ENCODE results near the gene TNFAIP2. TPM values are rescaled to one million over a fixed set of nuclear protein-coding genes. Genes with fewer than 3 reads are reported as not detected.

Gene TNFAIP2
- total and polyA plus RNA-seq, 4 donors, result 8.9 to 32.0 (median 22.4) TPM

GRCh38 chr14:103104389-103104653 lies 18.9 kb upstream of the TNFAIP2 start:
- Histone ChIP-seq H3K9ac (ENCODE audit: low read depth in 1 of 2, low read length in 2 of 2) (no peak overlapping the region), H3K27ac (ENCODE audit: low read depth in 1 of 2, low read length in 2 of 2) (peak overlapping the region in 1 of 2 donors; percentile 70), H3K9me3 (ENCODE audit: control insufficient read depth in 4 of 4, low read length in 3 of 4) (no peaks in the 10 kb centered on the region), H3K27me3 (ENCODE audit: control insufficient read depth in 4 of 4, insufficient read depth in 4 of 4, low read length in 3 of 4) (no peaks in the 10 kb centered on the region), H3K4me3 (ENCODE audit: low read depth in 1 of 3, low read length in 3 of 3) (peak overlapping the region in 1 of 3 donors; percentile 37), H3K36me3 (ENCODE audit: control insufficient read depth in 4 of 4, insufficient read depth in 3 of 4, low read depth in 1 of 4, low read length in 3 of 4) (no peaks in the 10 kb centered on the region), H3K4me1 (ENCODE audit: control insufficient read depth in 4 of 4, insufficient read depth in 4 of 4, low read length in 3 of 4) (peaks cover 33 to 90% (median 74%) of the 10 kb centered on the region in 4 donors)
- 41% methylated on average over 20 of the region's 20 CpGs for WGBS
- no peak for DNase-seq (ENCODE audit: low spot score)
- TF ChIP-seq RAD21 (IDR thresholded peaks at IDR 0.05) (no peak), NR2F2 (IDR thresholded peaks at IDR 0.05) (no peak), HNF4G (IDR thresholded peaks at IDR 0.05) (no peak), ZBTB33 (IDR thresholded peaks at IDR 0.05) (no peak), GABPA (IDR thresholded peaks at IDR 0.05 in 1 of 2, conservative IDR thresholded peaks at IDR 0.05 in 1 of 2) (no peak), TAF1 (conservative IDR thresholded peaks at IDR 0.05) (no peak), ATF3 (IDR thresholded peaks at IDR 0.05) (no peak), FOXA2 (IDR thresholded peaks at IDR 0.05) (no peak), RXRA (IDR thresholded peaks at IDR 0.05) (no peak), SP1 (IDR thresholded peaks at IDR 0.05) (no peak), HNF4A (conservative IDR thresholded peaks at IDR 0.05) (no peak), JUND (IDR thresholded peaks at IDR 0.05) (no peak)

GRCh38 chr14:103104654-103105452 lies 18.4 kb upstream of the TNFAIP2 start:
- Histone ChIP-seq H3K27me3 (ENCODE audit: control insufficient read depth in 4 of 4, insufficient read depth in 4 of 4, low read length in 3 of 4) (no peaks in the 10 kb centered on the region), H3K27ac (ENCODE audit: low read depth in 1 of 2, low read length in 2 of 2) (peak overlapping the region in 1 of 2 donors; percentile 70), H3K9ac (ENCODE audit: low read depth in 1 of 2, low read length in 2 of 2) (no peak overlapping the region), H3K4me1 (ENCODE audit: control insufficient read depth in 4 of 4, insufficient read depth in 4 of 4, low read length in 3 of 4) (peaks cover 34 to 87% (median 73%) of the 10 kb centered on the region in 4 donors), H3K4me3 (ENCODE audit: low read depth in 1 of 3, low read length in 3 of 3) (no peak overlapping the region), H3K36me3 (ENCODE audit: control insufficient read depth in 4 of 4, insufficient read depth in 3 of 4, low read depth in 1 of 4, low read length in 3 of 4) (peaks cover 0 to 3% (median 0%) of the 10 kb centered on the region in 4 donors), H3K9me3 (ENCODE audit: control insufficient read depth in 4 of 4, low read length in 3 of 4) (no peaks in the 10 kb centered on the region)
- peak; percentile 80 for DNase-seq (ENCODE audit: low spot score)
- WGBS, result 16% methylated on average over 59 of the region's 59 CpGs
- TF ChIP-seq JUND (IDR thresholded peaks at IDR 0.05) (no peak), RAD21 (IDR thresholded peaks at IDR 0.05) (peak; percentile 85 to 92), EGR1 (IDR thresholded peaks at IDR 0.05; ENCODE audit: low read depth in 2 of 2) (no peak), YY1 (IDR thresholded peaks at IDR 0.05) (no peak), ZBTB33 (IDR thresholded peaks at IDR 0.05) (no peak), NR2F2 (IDR thresholded peaks at IDR 0.05) (peak; percentile 62), CTCF (IDR thresholded peaks at IDR 0.05; ENCODE audit: low read depth, low read length, missing input control) (peak; percentile 94), ATF3 (IDR thresholded peaks at IDR 0.05) (no peak), HNF4A (conservative IDR thresholded peaks at IDR 0.05) (no peak), RXRA (IDR thresholded peaks at IDR 0.05) (no peak), SP1 (IDR thresholded peaks at IDR 0.05) (no peak), MAX (IDR thresholded peaks at IDR 0.05) (no peak), GABPA (IDR thresholded peaks at IDR 0.05 in 1 of 2, conservative IDR thresholded peaks at IDR 0.05 in 1 of 2) (no peak), FOXA1 (IDR thresholded peaks at IDR 0.05) (no peak), FOXA2 (IDR thresholded peaks at IDR 0.05) (no peak), TAF1 (conservative IDR thresholded peaks at IDR 0.05) (no peak), HNF4G (IDR thresholded peaks at IDR 0.05) (no peak), REST (IDR thresholded peaks at IDR 0.05) (no peak)

Data from liver (tissue), 9 donors.